Measurements from ENCODE around the gene BEST4. TPM values are rescaled to one million over a fixed set of nuclear protein-coding genes. Genes with fewer than 3 reads are reported as not detected.

BEST4 gene
- total RNA-seq, 1 experiment from 2014 or later = 0.40 TPM

DNA sequence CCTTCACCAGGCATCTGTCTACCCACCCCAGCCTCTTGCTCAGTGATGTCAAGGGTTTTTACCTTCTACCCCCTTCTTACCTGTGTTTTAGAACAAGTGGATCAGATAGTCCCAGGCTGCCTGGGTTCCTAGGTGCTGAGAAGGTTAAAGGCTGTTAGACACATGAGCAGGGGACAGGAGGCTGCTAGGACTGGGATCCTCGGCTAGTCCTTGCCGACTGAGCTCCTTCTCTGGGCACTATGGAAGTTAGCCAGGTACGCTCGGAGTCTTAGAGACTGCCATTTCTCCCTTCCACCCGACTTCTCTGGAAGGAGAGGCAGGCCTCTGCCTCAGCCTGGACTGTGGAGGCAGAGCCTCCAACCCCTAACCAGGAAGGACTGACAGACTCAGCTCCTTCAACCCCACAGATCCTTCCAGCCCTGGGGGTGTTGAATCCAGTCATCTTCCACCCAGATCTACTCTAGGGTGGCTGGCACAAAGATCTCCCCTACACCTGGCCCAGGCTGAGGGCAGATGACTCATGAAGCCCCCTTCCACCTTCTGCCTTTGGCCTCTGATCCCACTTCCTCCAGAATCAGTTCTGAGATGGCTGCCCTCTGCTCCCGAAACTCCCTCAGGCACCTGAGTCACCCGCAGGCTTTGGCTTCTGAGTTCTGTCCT is 18.9 kb upstream of the BEST4 start, which contains the start of gene DYNLT4:
DYNLT4 (minus strand) TSS at position 648 of the 660 bp plus-strand sequence. CDS start 683 bp downstream, outside the sequence.
- peaks cover 66% of the 10 kb centered on the region for H3K36me3 Mint-ChIP-seq (ENCODE audit: insufficient read depth, unreplicated experiment)
- peak within 1 kb of the TSS; percentile 97 for H3K27ac Mint-ChIP-seq (ENCODE audit: unreplicated experiment)
- BruUV-seq (replicated peaks) = TSS peak; percentile 89
- H3K4me3 Mint-ChIP-seq (ENCODE audit: low read depth, unreplicated experiment) = peak within 1 kb of the TSS; percentile 51
- H3K27me3 Mint-ChIP-seq (ENCODE audit: unreplicated experiment) = no peaks in the 10 kb centered on the region
- CTCF ChIA-PET = interaction anchor here (0.6 kb wide), 2 partner anchors 106 to 139 kb away, joined by 5 to 6 read pairs; no protein-coding TSS in a partner anchor
- H3K9me3 Mint-ChIP-seq (ENCODE audit: low read depth, unreplicated experiment) = no peaks in the 10 kb centered on the region
- intact Hi-C loops (cut with micrococcal nuclease; ENCODE audit: unreplicated experiment) = no loop called here
- H3K4me1 Mint-ChIP-seq (ENCODE audit: low read depth, unreplicated experiment) = peaks cover 49% of the 10 kb centered on the region
- TF ChIP-seq, protein P1, sequence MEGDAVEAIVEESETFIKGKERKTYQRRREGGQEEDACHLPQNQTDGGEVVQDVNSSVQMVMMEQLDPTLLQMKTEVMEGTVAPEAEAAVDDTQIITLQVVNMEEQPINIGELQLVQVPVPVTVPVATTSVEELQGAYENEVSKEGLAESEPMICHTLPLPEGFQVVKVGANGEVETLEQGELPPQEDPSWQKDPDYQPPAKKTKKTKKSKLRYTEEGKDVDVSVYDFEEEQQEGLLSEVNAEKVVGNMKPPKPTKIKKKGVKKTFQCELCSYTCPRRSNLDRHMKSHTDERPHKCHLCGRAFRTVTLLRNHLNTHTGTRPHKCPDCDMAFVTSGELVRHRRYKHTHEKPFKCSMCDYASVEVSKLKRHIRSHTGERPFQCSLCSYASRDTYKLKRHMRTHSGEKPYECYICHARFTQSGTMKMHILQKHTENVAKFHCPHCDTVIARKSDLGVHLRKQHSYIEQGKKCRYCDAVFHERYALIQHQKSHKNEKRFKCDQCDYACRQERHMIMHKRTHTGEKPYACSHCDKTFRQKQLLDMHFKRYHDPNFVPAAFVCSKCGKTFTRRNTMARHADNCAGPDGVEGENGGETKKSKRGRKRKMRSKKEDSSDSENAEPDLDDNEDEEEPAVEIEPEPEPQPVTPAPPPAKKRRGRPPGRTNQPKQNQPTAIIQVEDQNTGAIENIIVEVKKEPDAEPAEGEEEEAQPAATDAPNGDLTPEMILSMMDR (IDR thresholded peaks at IDR 0.05; ENCODE audit: unreplicated experiment) = no peak
- DNase-seq = no peak

DNA sequence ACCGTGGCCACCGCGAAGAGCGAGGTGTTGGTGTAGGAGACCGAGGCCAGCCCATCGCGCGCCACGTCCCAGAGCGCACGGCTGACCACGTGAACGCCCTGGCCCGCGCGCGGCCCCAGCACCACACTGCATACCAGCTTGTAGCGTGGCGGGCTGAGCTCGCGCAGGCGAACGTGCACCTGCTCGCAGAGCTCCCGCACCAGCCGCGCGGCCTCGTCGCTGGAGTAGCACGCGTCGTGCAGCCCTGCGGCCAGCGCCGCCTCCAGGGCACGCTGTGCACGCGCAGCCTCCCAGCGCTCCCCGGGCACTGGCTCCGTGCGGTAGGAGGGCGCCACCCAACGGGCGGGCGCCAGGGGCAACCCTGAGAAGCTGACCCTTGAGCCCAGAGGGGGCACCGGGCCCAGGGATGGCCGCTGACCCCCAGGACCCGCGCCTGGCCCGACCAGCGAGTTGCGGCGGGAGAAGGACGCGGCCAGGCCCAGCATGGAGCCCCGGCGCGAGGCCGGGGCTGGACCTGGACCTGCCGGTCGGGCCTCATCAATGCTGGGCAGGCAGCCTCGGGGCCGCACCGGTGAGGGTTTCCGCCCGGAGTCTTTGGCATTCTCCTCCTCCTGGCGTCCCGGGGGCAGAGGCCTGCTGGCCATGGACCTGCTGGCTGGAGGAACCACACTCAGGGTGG is 18.2 kb upstream of the BEST4 start:
- no peaks in the 10 kb centered on the region for H3K9me3 Mint-ChIP-seq (ENCODE audit: low read depth, unreplicated experiment)
- H3K4me1 Mint-ChIP-seq (ENCODE audit: low read depth, unreplicated experiment) = peaks cover 47% of the 10 kb centered on the region

DNA sequence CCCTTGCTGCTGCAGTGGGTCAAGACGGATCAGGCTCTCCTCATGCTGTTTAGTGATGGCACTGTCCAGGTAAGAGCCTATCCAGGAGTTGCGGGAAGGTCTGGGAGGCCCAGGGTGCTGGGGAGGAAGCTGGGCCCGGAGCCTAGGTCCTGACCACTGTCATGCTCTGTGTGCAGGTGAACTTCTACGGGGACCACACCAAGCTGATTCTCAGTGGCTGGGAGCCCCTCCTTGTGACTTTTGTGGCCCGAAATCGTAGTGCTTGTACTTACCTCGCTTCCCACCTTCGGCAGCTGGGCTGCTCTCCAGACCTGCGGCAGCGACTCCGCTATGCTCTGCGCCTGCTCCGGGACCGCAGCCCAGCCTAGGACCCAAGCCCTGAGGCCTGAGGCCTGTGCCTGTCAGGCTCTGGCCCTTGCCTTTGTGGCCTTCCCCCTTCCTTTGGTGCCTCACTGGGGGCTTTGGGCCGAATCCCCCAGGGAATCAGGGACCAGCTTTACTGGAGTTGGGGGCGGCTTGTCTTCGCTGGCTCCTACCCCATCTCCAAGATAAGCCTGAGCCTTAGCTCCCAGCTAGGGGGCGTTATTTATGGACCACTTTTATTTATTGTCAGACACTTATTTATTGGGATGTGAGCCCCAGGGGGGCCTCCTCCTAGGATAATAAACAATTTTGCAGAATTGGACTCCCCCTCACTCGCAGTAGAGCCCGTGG is 17.5 kb upstream of the BEST4 start:
- H3K36me3 Mint-ChIP-seq (ENCODE audit: insufficient read depth, unreplicated experiment) = peaks cover 72% of the 10 kb centered on the region
- H3K4me1 Mint-ChIP-seq (ENCODE audit: low read depth, unreplicated experiment) = peaks cover 40% of the 10 kb centered on the region
- BruUV-seq (replicated peaks) = no TSS peak
- H3K27me3 Mint-ChIP-seq (ENCODE audit: unreplicated experiment) = no peaks in the 10 kb centered on the region
- no peak overlapping the region for H3K4me3 Mint-ChIP-seq (ENCODE audit: low read depth, unreplicated experiment)
- DNase-seq = no peak
- TF ChIP-seq, protein P1 (IDR thresholded peaks at IDR 0.05; ENCODE audit: unreplicated experiment) = no peak
- intact Hi-C loops (cut with micrococcal nuclease; ENCODE audit: unreplicated experiment) = no loop called here
- CTCF ChIA-PET = no interaction called here
- no peaks in the 10 kb centered on the region for H3K9me3 Mint-ChIP-seq (ENCODE audit: low read depth, unreplicated experiment)
- H3K27ac Mint-ChIP-seq (ENCODE audit: unreplicated experiment) = peak overlapping the region; percentile 49

More for the DNA sequence above, 18.2 kb upstream of the BEST4 start:
- Mint-ChIP-seq H3K36me3 (ENCODE audit: insufficient read depth, unreplicated experiment) (peaks cover 69% of the 10 kb centered on the region), H3K27me3 (ENCODE audit: unreplicated experiment) (no peaks in the 10 kb centered on the region), H3K27ac (ENCODE audit: unreplicated experiment) (no peak overlapping the region), H3K4me3 (ENCODE audit: low read depth, unreplicated experiment) (no peak overlapping the region)
- intact Hi-C loops (cut with micrococcal nuclease; ENCODE audit: unreplicated experiment) = no loop called here
- CTCF ChIA-PET = no interaction called here
- no peak for DNase-seq
- BruUV-seq (replicated peaks) = no TSS peak
- TF ChIP-seq, protein P1 (IDR thresholded peaks at IDR 0.05; ENCODE audit: unreplicated experiment) = no peak

DNA sequence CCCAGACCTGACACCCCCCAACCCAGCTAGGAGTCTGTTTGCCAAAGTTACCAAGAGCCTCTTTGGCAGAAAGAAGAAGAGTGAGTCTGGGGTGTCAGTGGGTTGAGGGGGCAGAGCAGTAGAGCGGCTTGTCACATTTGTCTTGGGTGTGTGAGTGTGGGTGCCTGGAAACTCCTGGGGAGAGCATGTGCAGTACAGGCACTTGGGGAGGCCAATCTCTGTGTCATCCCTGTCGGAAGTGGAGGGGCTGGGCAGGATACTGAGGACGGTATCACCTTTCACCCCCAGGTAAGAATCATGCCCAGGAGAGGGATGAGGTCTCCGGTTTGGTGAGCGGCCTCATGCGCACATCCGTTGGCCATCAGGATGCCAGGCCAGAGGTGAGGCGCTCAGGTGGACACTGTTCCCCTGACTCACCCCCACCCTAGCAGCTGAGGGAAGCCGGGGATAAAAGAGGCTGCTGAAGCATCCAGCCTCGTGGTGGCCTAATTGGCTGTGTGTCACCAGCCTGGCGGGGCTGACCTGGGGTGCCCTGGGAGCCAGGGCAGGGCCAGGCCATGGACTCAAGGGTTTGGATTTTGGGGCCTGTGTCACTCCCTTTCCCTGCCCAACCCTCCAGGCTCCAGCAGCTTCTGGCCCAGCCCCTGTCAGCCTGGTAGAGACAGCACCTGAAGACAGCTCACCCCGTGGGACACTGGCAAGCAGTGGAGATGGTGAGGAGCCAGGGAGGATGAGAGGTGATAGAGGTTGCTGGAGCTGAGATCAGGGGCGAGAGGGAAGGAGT is 15.5 kb upstream of the BEST4 start:
- Mint-ChIP-seq H3K27ac (ENCODE audit: unreplicated experiment) (peak overlapping the region; percentile 5), H3K4me3 (ENCODE audit: low read depth, unreplicated experiment) (peak overlapping the region; percentile 77), H3K27me3 (ENCODE audit: unreplicated experiment) (no peaks in the 10 kb centered on the region), H3K36me3 (ENCODE audit: insufficient read depth, unreplicated experiment) (peaks cover 87% of the 10 kb centered on the region), H3K4me1 (ENCODE audit: low read depth, unreplicated experiment) (peaks cover 38% of the 10 kb centered on the region), H3K9me3 (ENCODE audit: low read depth, unreplicated experiment) (no peaks in the 10 kb centered on the region)
- TF ChIP-seq, protein P1 (IDR thresholded peaks at IDR 0.05; ENCODE audit: unreplicated experiment) = no peak
- intact Hi-C loops (cut with micrococcal nuclease; ENCODE audit: unreplicated experiment) = no loop called here
- no TSS peak for BruUV-seq (replicated peaks)
- CTCF ChIA-PET = no interaction called here
- no peak for DNase-seq

Data from Calu3 (cell line).